EL (cell line): ENCODE results near the gene ALDH1A3.

Source experiments
- DNase-seq: peaks from one replicate; pipeline ENCODE4 v3.0.0-alpha.2; 2016

The ALDH1A3 gene

GRCh38 chr15:100958326-100959065 is 78.9 kb downstream of the ALDH1A3 start:
- peak; percentile 89 for DNase-seq

- no peak for DNase-seq
Measured at GRCh38 chr15:100959066-100960050, 79.7 kb downstream of the ALDH1A3 start.
